NCI-H345 treated with DMSO at 0.1 percent for 48 hours (cell line): ENCODE results near the gene ST3GAL3.
"Not testable (repeated sequence)": the region's sequence is repeated elsewhere in the genome, so short reads cannot be mapped to it uniquely, and the experiment has no call there.

ENCODE experiments used
- DNase-seq: peaks from one replicate; lab custom pipeline; 2025; ENCODE audit not compliant: unreplicated experiment; lab: John Stamatoyannopoulos, UW

The ST3GAL3 gene

GRCh38 chr1:43753422-43753821 lies 46.1 kb downstream of the ST3GAL3 start:
- no peak for DNase-seq

GRCh38 chr1:43754892-43755291 lies 47.6 kb downstream of the ST3GAL3 start:
- no peak for DNase-seq

GRCh38 chr1:43757343-43758053 lies 50.2 kb downstream of the ST3GAL3 start:
- no peak for DNase-seq

GRCh38 chr1:43760745-43761317 lies 53.5 kb downstream of the ST3GAL3 start:
- DNase-seq = no peak

GRCh38 chr1:43763497-43763973 lies 56.2 kb downstream of the ST3GAL3 start:
- DNase-seq = peak; percentile 75

- no peak for DNase-seq
These were observed 57.2 kb downstream of the ST3GAL3 start for GRCh38 chr1:43764581-43764980.

- no peak for DNase-seq
These were observed 58.9 kb downstream of the ST3GAL3 start for GRCh38 chr1:43766086-43766784.

- no peak for DNase-seq
These were observed 59.6 kb downstream of the ST3GAL3 start for GRCh38 chr1:43766818-43767525.

GRCh38 chr1:43768168-43768567 lies 60.8 kb downstream of the ST3GAL3 start:
- DNase-seq = no peak

GRCh38 chr1:43769350-43769908 lies 62.1 kb downstream of the ST3GAL3 start:
- no peak for DNase-seq

- DNase-seq = no peak
These were observed 62.8 kb downstream of the ST3GAL3 start for GRCh38 chr1:43770111-43770510.

- no peak for DNase-seq
These were observed 65.6 kb downstream of the ST3GAL3 start for GRCh38 chr1:43772978-43773377.

GRCh38 chr1:43773821-43774220 lies 66.5 kb downstream of the ST3GAL3 start:
- no peak for DNase-seq

- no peak for DNase-seq
These were observed 67.0 kb downstream of the ST3GAL3 start for GRCh38 chr1:43774359-43774758.

GRCh38 chr1:43776043-43776761 lies 68.9 kb downstream of the ST3GAL3 start:
- no peak for DNase-seq

- not testable (repeated sequence) for DNase-seq
These were observed 70.6 kb downstream of the ST3GAL3 start for GRCh38 chr1:43777916-43778315.

GRCh38 chr1:43779266-43779665 lies 71.9 kb downstream of the ST3GAL3 start:
- DNase-seq = no peak

GRCh38 chr1:43779805-43780403 lies 72.6 kb downstream of the ST3GAL3 start:
- no peak for DNase-seq

- DNase-seq = no peak
These were observed 74.2 kb downstream of the ST3GAL3 start for GRCh38 chr1:43781574-43781973.

- DNase-seq = no peak
These were observed 75.8 kb downstream of the ST3GAL3 start for GRCh38 chr1:43783096-43783670.
